ENCODE results near the gene ASB1. TPM values are rescaled to one million over a fixed set of nuclear protein-coding genes. Genes with fewer than 3 reads are reported as not detected.

ASB1 gene
- total RNA-seq, 1 experiment from 2014 or later = 28.9 TPM

DNA sequence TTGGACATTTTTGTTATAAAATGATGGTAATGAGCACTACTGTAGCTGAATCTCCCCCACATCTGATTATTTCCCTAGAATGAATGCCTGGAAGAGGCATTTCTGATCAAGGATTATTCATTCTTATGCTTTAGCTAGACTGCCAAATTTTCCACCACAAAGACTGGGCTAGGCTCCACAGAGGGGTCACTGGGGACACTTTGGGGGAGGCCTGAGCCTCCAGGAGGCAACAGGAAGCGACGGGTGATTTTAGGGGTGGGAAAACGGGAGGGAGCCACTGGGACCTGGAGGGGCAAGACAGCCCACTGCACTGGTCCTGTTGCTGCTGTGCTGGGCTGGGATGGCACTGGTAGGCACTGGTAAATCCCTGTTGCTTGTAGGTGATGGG lies 2.4 kb upstream of the ASB1 start:
- Histone ChIP-seq H3F3A (ENCODE audit: low read length, unreplicated experiment) (no peaks in the 10 kb centered on the region), H3K9me3 (ENCODE audit: low read length) (no peaks in the 10 kb centered on the region), H3K27me3 (ENCODE audit: low read length) (no peaks in the 10 kb centered on the region), H3K4me2 (ENCODE audit: low read length) (no peak overlapping the region), H3K79me2 (ENCODE audit: low read length) (peaks cover 23% of the 10 kb centered on the region), H3K9ac (ENCODE audit: low read length) (no peak overlapping the region), H3K36me3 (ENCODE audit: low read depth, low read length) (no peaks in the 10 kb centered on the region), H3K27ac (ENCODE audit: low read length) (no peak overlapping the region), H4K20me1 (ENCODE audit: low read length) (no peaks in the 10 kb centered on the region), H3K4me1 (ENCODE audit: insufficient read depth, low read length) (peaks cover 19% of the 10 kb centered on the region), H3K9me2 (replicated peaks; ENCODE audit: low read length) (no peaks in the 10 kb centered on the region), H2AFZ (ENCODE audit: low read length) (no peak overlapping the region), H3K4me3 (ENCODE audit: low read length) (no peak overlapping the region)
- POLR2A ChIA-PET (ENCODE audit: unreplicated experiment) = no interaction called here
- no TSS peak for BruUV-seq (replicated peaks)
- CTCF ChIA-PET = no interaction called here
- ATAC-seq = no peak
- TF ChIP-seq, protein P1, sequence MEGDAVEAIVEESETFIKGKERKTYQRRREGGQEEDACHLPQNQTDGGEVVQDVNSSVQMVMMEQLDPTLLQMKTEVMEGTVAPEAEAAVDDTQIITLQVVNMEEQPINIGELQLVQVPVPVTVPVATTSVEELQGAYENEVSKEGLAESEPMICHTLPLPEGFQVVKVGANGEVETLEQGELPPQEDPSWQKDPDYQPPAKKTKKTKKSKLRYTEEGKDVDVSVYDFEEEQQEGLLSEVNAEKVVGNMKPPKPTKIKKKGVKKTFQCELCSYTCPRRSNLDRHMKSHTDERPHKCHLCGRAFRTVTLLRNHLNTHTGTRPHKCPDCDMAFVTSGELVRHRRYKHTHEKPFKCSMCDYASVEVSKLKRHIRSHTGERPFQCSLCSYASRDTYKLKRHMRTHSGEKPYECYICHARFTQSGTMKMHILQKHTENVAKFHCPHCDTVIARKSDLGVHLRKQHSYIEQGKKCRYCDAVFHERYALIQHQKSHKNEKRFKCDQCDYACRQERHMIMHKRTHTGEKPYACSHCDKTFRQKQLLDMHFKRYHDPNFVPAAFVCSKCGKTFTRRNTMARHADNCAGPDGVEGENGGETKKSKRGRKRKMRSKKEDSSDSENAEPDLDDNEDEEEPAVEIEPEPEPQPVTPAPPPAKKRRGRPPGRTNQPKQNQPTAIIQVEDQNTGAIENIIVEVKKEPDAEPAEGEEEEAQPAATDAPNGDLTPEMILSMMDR (conservative IDR thresholded peaks at IDR 0.05; ENCODE audit: low read depth, low read length) = no peak
- no peak for TF ChIP-seq EZH2phosphoT487 (IDR thresholded peaks at IDR 0.05; ENCODE audit: borderline replicate concordance, low read length)
- no peak for TF ChIP-seq EZH2 (IDR thresholded peaks at IDR 0.05; ENCODE audit: low read length, unreplicated experiment)
- DNase-seq = no peak
- intact Hi-C loops (cut with micrococcal nuclease) = no loop called here

- Histone ChIP-seq H3K4me2 (ENCODE audit: low read length) (peak overlapping the region; percentile 98; the same call in 1 of the 2 replicates), H3K79me2 (ENCODE audit: low read length) (peaks cover 36% of the 10 kb centered on the region), H3K36me3 (ENCODE audit: low read depth, low read length) (peaks cover 7% of the 10 kb centered on the region), H3K4me3 (ENCODE audit: low read length) (0 out of 2 replicates have a peak overlapping the region, but pooled peaks have one; percentile 93), H3K9ac (ENCODE audit: low read length) (no peak overlapping the region), H3K9me2 (replicated peaks; ENCODE audit: low read length) (no peaks in the 10 kb centered on the region), H2AFZ (ENCODE audit: low read length) (no peak overlapping the region), H4K20me1 (ENCODE audit: low read length) (no peaks in the 10 kb centered on the region), H3K27me3 (ENCODE audit: low read length) (no peaks in the 10 kb centered on the region), H3F3A (ENCODE audit: low read length, unreplicated experiment) (no peaks in the 10 kb centered on the region), H3K4me1 (ENCODE audit: insufficient read depth, low read length) (peaks cover 20% of the 10 kb centered on the region), H3K27ac (ENCODE audit: low read length) (no peak overlapping the region), H3K9me3 (ENCODE audit: low read length) (no peaks in the 10 kb centered on the region)
- DNase-seq (peak; percentile 18), ATAC-seq (peak; percentile 3; the same call in 1 of the 2 replicates)
- ChIA-PET POLR2A (ENCODE audit: unreplicated experiment) (no interaction called here), CTCF (no interaction called here)
- intact Hi-C loops (cut with micrococcal nuclease) = no loop called here
- BruUV-seq (replicated peaks) = no TSS peak
- TF ChIP-seq, protein P1 (conservative IDR thresholded peaks at IDR 0.05; ENCODE audit: low read depth, low read length) = no peak
- TF ChIP-seq EZH2phosphoT487 (IDR thresholded peaks at IDR 0.05; ENCODE audit: borderline replicate concordance, low read length) (no peak), EZH2 (IDR thresholded peaks at IDR 0.05; ENCODE audit: low read length, unreplicated experiment) (no peak)
Measured at GRCh38 chr2:238425505-238425978, 1.2 kb upstream of the ASB1 start.

DNA sequence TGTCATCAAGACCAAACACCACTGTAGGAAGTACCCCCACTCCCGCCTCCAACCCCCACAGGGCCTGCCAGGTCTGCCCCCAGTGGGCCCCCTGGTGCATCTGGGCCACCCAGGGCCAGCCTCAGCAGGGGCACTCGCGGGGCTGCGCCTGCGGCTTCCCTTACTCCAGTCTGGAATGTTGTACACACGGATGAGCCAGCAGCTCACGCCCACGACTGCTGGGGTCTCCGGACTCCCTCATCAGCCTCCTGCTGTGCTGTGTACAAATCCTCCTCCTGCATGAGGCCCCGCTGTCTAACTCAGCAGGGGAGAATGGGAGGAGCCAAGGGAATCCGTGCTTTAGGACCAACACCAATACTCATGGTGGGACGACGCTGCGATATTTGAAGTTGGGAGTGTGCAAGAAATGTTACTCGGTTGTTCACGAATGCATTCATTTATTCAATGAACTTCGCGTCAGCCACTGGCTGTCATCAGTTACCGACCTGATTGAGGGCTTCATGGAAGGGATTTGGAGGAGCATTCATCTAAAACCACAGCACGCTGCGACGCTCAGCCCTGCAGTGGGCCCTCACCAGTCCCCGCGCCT lies 654 bp upstream of the ASB1 start:
- Histone ChIP-seq H3K9me2 (replicated peaks; ENCODE audit: low read length) (no peaks in the 10 kb centered on the region), H3K4me1 (ENCODE audit: insufficient read depth, low read length) (peaks cover 20% of the 10 kb centered on the region), H3K79me2 (ENCODE audit: low read length) (peaks cover 41% of the 10 kb centered on the region), H3K4me2 (ENCODE audit: low read length) (peak overlapping the region; percentile 98), H3K9ac (ENCODE audit: low read length) (peak overlapping the region; percentile 95), H3K9me3 (ENCODE audit: low read length) (no peaks in the 10 kb centered on the region), H3K27ac (ENCODE audit: low read length) (peak overlapping the region; percentile 95), H4K20me1 (ENCODE audit: low read length) (no peaks in the 10 kb centered on the region), H3K27me3 (ENCODE audit: low read length) (no peaks in the 10 kb centered on the region), H3K36me3 (ENCODE audit: low read depth, low read length) (peaks cover 12% of the 10 kb centered on the region), H3K4me3 (ENCODE audit: low read length) (peak overlapping the region; percentile 93), H2AFZ (ENCODE audit: low read length) (peak overlapping the region; percentile 87), H3F3A (ENCODE audit: low read length, unreplicated experiment) (no peaks in the 10 kb centered on the region)
- TF ChIP-seq EZH2 (IDR thresholded peaks at IDR 0.05; ENCODE audit: low read length, unreplicated experiment) (no peak), EZH2phosphoT487 (IDR thresholded peaks at IDR 0.05; ENCODE audit: borderline replicate concordance, low read length) (no peak)
- TF ChIP-seq, protein P1 (conservative IDR thresholded peaks at IDR 0.05; ENCODE audit: low read depth, low read length) = no peak
- DNase-seq (no peak), ATAC-seq (peak; percentile 37)
- ChIA-PET POLR2A (ENCODE audit: unreplicated experiment) (no interaction called here), CTCF (no interaction called here)
- intact Hi-C loops (cut with micrococcal nuclease) = no loop called here
- BruUV-seq (replicated peaks) = TSS peak; percentile 61
